ENCODE data around the gene JMJD1C.

Gene JMJD1C

GRCh38 chr10:63458177-63458576 is 7.6 kb downstream of the JMJD1C start:
- Histone ChIP-seq H3K4me3 (ENCODE audit: low read length in 2 of 2) (no peak overlapping the region), H3K36me3 (ENCODE audit: control insufficient read depth in 2 of 2, insufficient read depth in 2 of 2, low read length in 2 of 2) (no peaks in the 10 kb centered on the region), H3K9me3 (ENCODE audit: control insufficient read depth in 2 of 2, low read length in 2 of 2) (no peaks in the 10 kb centered on the region), H3K27me3 (ENCODE audit: control insufficient read depth in 1 of 2, insufficient read depth in 2 of 2, low read length in 2 of 2) (no peaks in the 10 kb centered on the region), H3K9ac (ENCODE audit: low read length in 2 of 2) (no peak overlapping the region), H3K27ac (ENCODE audit: low read length) (no peak overlapping the region), H3K4me1 (ENCODE audit: control insufficient read depth, insufficient read depth, low read length) (no peaks in the 10 kb centered on the region)

GRCh38 chr10:63457594-63457993 is 8.2 kb downstream of the JMJD1C start:
- H3K36me3 ChIP-seq (ENCODE audit: control insufficient read depth in 2 of 2, insufficient read depth in 2 of 2, low read length in 2 of 2), result no peaks in the 10 kb centered on the region
- no peaks in the 10 kb centered on the region for H3K9me3 ChIP-seq (ENCODE audit: control insufficient read depth in 2 of 2, low read length in 2 of 2)
- no peak overlapping the region for H3K27ac ChIP-seq (ENCODE audit: low read length)
- no peaks in the 10 kb centered on the region for H3K4me1 ChIP-seq (ENCODE audit: control insufficient read depth, insufficient read depth, low read length)
- no peak overlapping the region for H3K9ac ChIP-seq (ENCODE audit: low read length in 2 of 2)
- H3K27me3 ChIP-seq (ENCODE audit: control insufficient read depth in 1 of 2, insufficient read depth in 2 of 2, low read length in 2 of 2), result no peaks in the 10 kb centered on the region
- H3K4me3 ChIP-seq (ENCODE audit: low read length in 2 of 2), result no peak overlapping the region

- Histone ChIP-seq H3K9ac (ENCODE audit: low read length in 2 of 2) (no peak overlapping the region), H3K27ac (ENCODE audit: low read length) (no peak overlapping the region)
Measured at GRCh38 chr10:63456437-63457210, 9.2 kb downstream of the JMJD1C start.

GRCh38 chr10:63455507-63455906 is 10.3 kb downstream of the JMJD1C start:
- Histone ChIP-seq H3K9me3 (ENCODE audit: control insufficient read depth in 2 of 2, low read length in 2 of 2) (no peaks in the 10 kb centered on the region), H3K4me3 (ENCODE audit: low read length in 2 of 2) (no peak overlapping the region)

More at GRCh38 chr10:63456437-63457210, 9.2 kb downstream of the JMJD1C start:
- no peaks in the 10 kb centered on the region for H3K36me3 ChIP-seq (ENCODE audit: control insufficient read depth in 2 of 2, insufficient read depth in 2 of 2, low read length in 2 of 2)
- H3K27me3 ChIP-seq (ENCODE audit: control insufficient read depth in 1 of 2, insufficient read depth in 2 of 2, low read length in 2 of 2), result no peaks in the 10 kb centered on the region
- no peaks in the 10 kb centered on the region for H3K9me3 ChIP-seq (ENCODE audit: control insufficient read depth in 2 of 2, low read length in 2 of 2)
- H3K4me1 ChIP-seq (ENCODE audit: control insufficient read depth, insufficient read depth, low read length), result no peaks in the 10 kb centered on the region
- no peak overlapping the region for H3K4me3 ChIP-seq (ENCODE audit: low read length in 2 of 2)

GRCh38 chr10:63454631-63455030 is 11.1 kb downstream of the JMJD1C start:
- Histone ChIP-seq H3K9me3 (ENCODE audit: control insufficient read depth in 2 of 2, low read length in 2 of 2) (no peaks in the 10 kb centered on the region), H3K4me1 (ENCODE audit: control insufficient read depth, insufficient read depth, low read length) (no peaks in the 10 kb centered on the region), H3K9ac (ENCODE audit: low read length in 2 of 2) (no peak overlapping the region), H3K36me3 (ENCODE audit: control insufficient read depth in 2 of 2, insufficient read depth in 2 of 2, low read length in 2 of 2) (no peaks in the 10 kb centered on the region), H3K27me3 (ENCODE audit: control insufficient read depth in 1 of 2, insufficient read depth in 2 of 2, low read length in 2 of 2) (no peaks in the 10 kb centered on the region), H3K27ac (ENCODE audit: low read length) (no peak overlapping the region), H3K4me3 (ENCODE audit: low read length in 2 of 2) (no peak overlapping the region)

More at GRCh38 chr10:63455507-63455906, 10.3 kb downstream of the JMJD1C start:
- no peak overlapping the region for H3K27ac ChIP-seq (ENCODE audit: low read length)
- H3K4me1 ChIP-seq (ENCODE audit: control insufficient read depth, insufficient read depth, low read length), result no peaks in the 10 kb centered on the region
- no peak overlapping the region for H3K9ac ChIP-seq (ENCODE audit: low read length in 2 of 2)
- no peaks in the 10 kb centered on the region for H3K36me3 ChIP-seq (ENCODE audit: control insufficient read depth in 2 of 2, insufficient read depth in 2 of 2, low read length in 2 of 2)
- no peaks in the 10 kb centered on the region for H3K27me3 ChIP-seq (ENCODE audit: control insufficient read depth in 1 of 2, insufficient read depth in 2 of 2, low read length in 2 of 2)

- Histone ChIP-seq H3K4me1 (ENCODE audit: control insufficient read depth, insufficient read depth, low read length) (no peaks in the 10 kb centered on the region), H3K9me3 (ENCODE audit: control insufficient read depth in 2 of 2, low read length in 2 of 2) (no peaks in the 10 kb centered on the region), H3K36me3 (ENCODE audit: control insufficient read depth in 2 of 2, insufficient read depth in 2 of 2, low read length in 2 of 2) (no peaks in the 10 kb centered on the region), H3K4me3 (ENCODE audit: low read length in 2 of 2) (no peak overlapping the region), H3K9ac (ENCODE audit: low read length in 2 of 2) (no peak overlapping the region), H3K27ac (ENCODE audit: low read length) (no peak overlapping the region), H3K27me3 (ENCODE audit: control insufficient read depth in 1 of 2, insufficient read depth in 2 of 2, low read length in 2 of 2) (no peaks in the 10 kb centered on the region)
Measured at GRCh38 chr10:63452524-63452923, 13.3 kb downstream of the JMJD1C start.

GRCh38 chr10:63446716-63447440 is 18.9 kb downstream of the JMJD1C start:
- Histone ChIP-seq H3K27ac (ENCODE audit: low read length) (no peak overlapping the region), H3K4me3 (ENCODE audit: low read length in 2 of 2) (no peak overlapping the region), H3K4me1 (ENCODE audit: control insufficient read depth, insufficient read depth, low read length) (no peaks in the 10 kb centered on the region), H3K27me3 (ENCODE audit: control insufficient read depth in 1 of 2, insufficient read depth in 2 of 2, low read length in 2 of 2) (no peaks in the 10 kb centered on the region), H3K9me3 (ENCODE audit: control insufficient read depth in 2 of 2, low read length in 2 of 2) (no peaks in the 10 kb centered on the region), H3K9ac (ENCODE audit: low read length in 2 of 2) (no peak overlapping the region), H3K36me3 (ENCODE audit: control insufficient read depth in 2 of 2, insufficient read depth in 2 of 2, low read length in 2 of 2) (no peaks in the 10 kb centered on the region)

GRCh38 chr10:63441404-63441803 is 24.4 kb downstream of the JMJD1C start:
- Histone ChIP-seq H3K27ac (ENCODE audit: low read length) (no peak overlapping the region), H3K9me3 (ENCODE audit: control insufficient read depth in 2 of 2, low read length in 2 of 2) (no peaks in the 10 kb centered on the region), H3K27me3 (ENCODE audit: control insufficient read depth in 1 of 2, insufficient read depth in 2 of 2, low read length in 2 of 2) (no peaks in the 10 kb centered on the region), H3K9ac (ENCODE audit: low read length in 2 of 2) (no peak overlapping the region), H3K4me3 (ENCODE audit: low read length in 2 of 2) (no peak overlapping the region), H3K36me3 (ENCODE audit: control insufficient read depth in 2 of 2, insufficient read depth in 2 of 2, low read length in 2 of 2) (no peaks in the 10 kb centered on the region), H3K4me1 (ENCODE audit: control insufficient read depth, insufficient read depth, low read length) (no peaks in the 10 kb centered on the region)

- H3K4me3 ChIP-seq (ENCODE audit: low read length in 2 of 2), result no peak overlapping the region
- H3K36me3 ChIP-seq (ENCODE audit: control insufficient read depth in 2 of 2, insufficient read depth in 2 of 2, low read length in 2 of 2), result no peaks in the 10 kb centered on the region
- H3K9ac ChIP-seq (ENCODE audit: low read length in 2 of 2), result no peak overlapping the region
- no peaks in the 10 kb centered on the region for H3K9me3 ChIP-seq (ENCODE audit: control insufficient read depth in 2 of 2, low read length in 2 of 2)
- no peaks in the 10 kb centered on the region for H3K27me3 ChIP-seq (ENCODE audit: control insufficient read depth in 1 of 2, insufficient read depth in 2 of 2, low read length in 2 of 2)
- no peak overlapping the region for H3K27ac ChIP-seq (ENCODE audit: low read length)
- no peaks in the 10 kb centered on the region for H3K4me1 ChIP-seq (ENCODE audit: control insufficient read depth, insufficient read depth, low read length)
Measured at GRCh38 chr10:63439607-63440006, 26.2 kb downstream of the JMJD1C start.

GRCh38 chr10:63438506-63439498 is 27.0 kb downstream of the JMJD1C start:
- Histone ChIP-seq H3K27ac (ENCODE audit: low read length) (no peak overlapping the region), H3K27me3 (ENCODE audit: control insufficient read depth in 1 of 2, insufficient read depth in 2 of 2, low read length in 2 of 2) (no peaks in the 10 kb centered on the region), H3K4me3 (ENCODE audit: low read length in 2 of 2) (no peak overlapping the region), H3K9me3 (ENCODE audit: control insufficient read depth in 2 of 2, low read length in 2 of 2) (no peaks in the 10 kb centered on the region), H3K36me3 (ENCODE audit: control insufficient read depth in 2 of 2, insufficient read depth in 2 of 2, low read length in 2 of 2) (no peaks in the 10 kb centered on the region), H3K9ac (ENCODE audit: low read length in 2 of 2) (no peak overlapping the region), H3K4me1 (ENCODE audit: control insufficient read depth, insufficient read depth, low read length) (no peaks in the 10 kb centered on the region)

Measured in stomach smooth muscle (tissue), 2 donors.